Stimulated activated CD4-positive, alpha-beta T cell treated with anti-CD3 and anti-CD28 coated beads, Interleukin-12 subunit alpha, Interleukin-12 subunit beta, amount 100 ng/mL, for 24 hours (primary cell): Measurements from ENCODE around the gene EYS.

ENCODE experiments used
- DNase-seq, 2 experiments: peaks; one replicate each; pipeline ENCODE4 v3.0.0-alpha.2; 2020; ENCODE audit warnings: low read depth in 2 of 2

Gene EYS

DNA sequence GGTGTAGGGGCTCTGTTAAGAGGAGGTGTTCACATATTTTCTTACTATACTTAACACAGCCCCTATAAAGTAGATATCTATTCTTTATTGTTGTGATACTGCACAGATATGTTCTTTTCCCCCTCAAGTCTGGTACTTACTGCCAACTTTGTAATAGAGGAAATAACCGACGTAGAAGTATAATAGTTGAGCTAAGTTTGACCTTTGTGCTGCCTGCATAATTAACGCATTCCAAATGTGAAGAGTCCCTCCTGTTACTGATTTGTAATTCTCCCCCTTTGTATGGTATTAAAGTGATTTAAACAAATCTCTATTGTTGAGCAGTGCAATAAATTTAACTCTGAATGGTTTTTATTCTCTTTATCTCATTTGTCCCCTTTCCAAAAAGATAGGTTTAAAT, 2032.4 kb downstream of the EYS start:
- no peak for DNase-seq

- DNase-seq = no peak
Measured at GRCh38 chr6:63673692-63674091, 2033.3 kb downstream of the EYS start.

DNA sequence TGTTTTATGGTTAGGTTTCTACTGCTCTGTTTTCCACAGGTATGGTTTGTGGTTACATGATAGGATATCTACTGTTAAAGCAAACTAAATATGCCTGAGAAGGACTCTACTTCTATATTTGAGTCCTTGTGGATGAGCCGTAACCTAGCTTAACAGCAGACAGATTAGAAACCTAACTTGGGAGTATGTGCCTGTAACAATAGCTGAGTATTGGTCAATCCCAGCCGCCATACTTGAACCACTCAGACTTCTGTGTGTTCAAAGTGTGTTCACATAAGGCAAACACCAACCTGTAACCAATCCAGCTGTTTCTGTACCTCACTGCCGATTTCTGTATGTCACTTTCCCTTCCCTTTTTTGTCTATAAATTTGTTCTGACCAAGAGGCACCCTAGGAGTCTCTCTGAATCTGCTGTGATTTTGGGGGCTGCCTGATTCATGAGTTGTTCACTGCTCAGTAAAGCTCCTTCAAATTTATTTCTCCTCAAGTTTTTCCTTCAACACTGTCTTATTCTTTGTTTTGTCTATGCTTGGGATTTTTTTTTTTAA, 2034.4 kb downstream of the EYS start:
- DNase-seq = no peak

DNA sequence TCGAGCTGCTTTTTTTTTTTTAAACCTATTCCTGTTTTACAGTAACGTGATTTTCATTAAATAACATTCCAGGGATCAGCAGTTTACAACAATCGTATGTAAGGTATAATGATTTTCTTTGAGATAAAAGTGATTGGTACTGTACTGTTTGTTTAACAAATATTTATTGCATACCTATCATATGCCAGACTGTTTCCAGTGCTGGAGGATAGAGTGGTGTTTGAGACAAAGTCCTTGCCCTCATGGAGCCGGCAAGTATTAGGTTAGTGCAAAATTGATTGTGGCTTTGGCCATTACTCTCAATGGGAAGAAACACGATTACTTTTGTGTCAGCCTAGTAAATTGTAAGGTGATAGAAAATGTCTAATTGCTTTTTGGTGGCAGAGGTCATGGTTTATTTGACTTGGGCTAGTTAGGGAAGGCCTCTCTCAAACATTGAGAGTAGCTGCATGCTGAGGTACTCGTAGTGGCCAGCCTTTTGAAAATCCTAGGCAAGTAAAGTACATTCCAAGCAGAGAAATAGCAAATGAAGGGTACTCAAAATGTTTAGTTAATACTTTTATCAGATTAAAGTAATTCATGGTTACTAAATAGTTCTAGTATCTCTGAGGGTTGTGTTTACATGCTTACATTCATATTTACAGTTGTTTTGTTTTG, 2035.8 kb downstream of the EYS start:
- DNase-seq = no peak
